ENCODE results near the gene GDPD4. TPM values are rescaled to one million over a fixed set of nuclear protein-coding genes. Genes with fewer than 3 reads are reported as not detected.

GDPD4 gene
- total RNA-seq, 1 experiment from 2014 or later: not detected

- POLR2A ChIA-PET: no interaction called here
These were observed 18.4 kb downstream of the GDPD4 start for GRCh38 chr11:77283101-77283500.

More at GRCh38 chr11:77283101-77283500, 18.4 kb downstream of the GDPD4 start:
- no peaks in the 10 kb centered on the region for H3K9me2 ChIP-seq (ENCODE audit: insufficient read depth)
- ChIA-PET CTCF (interaction anchor here (1.2 kb wide), 1 partner anchor 8 kb away, joined by 5 read pairs; no protein-coding TSS in a partner anchor), RAD21 (ENCODE audit: low non-redundant PET in 1 of 2, low total read pairs in 2 of 2, uncharacterized antibody in 2 of 2, unreplicated experiment in 2 of 2) (no interaction called here)
- H3K9ac ChIP-seq (ENCODE audit: low read length): no peak overlapping the region
- no peak overlapping the region for H3K27ac ChIP-seq (ENCODE audit: low read depth, low read length)
- no peaks in the 10 kb centered on the region for H3K36me3 ChIP-seq (ENCODE audit: control insufficient read depth in 1 of 2, insufficient read depth in 2 of 2, low read length in 2 of 2)
- H3K4me3 ChIP-seq (replicated peaks in 1 of 2; ENCODE audit: low read depth in 1 of 2, low read length in 2 of 2): no peak overlapping the region
- no peaks in the 10 kb centered on the region for H3K79me2 ChIP-seq (ENCODE audit: insufficient read depth, low read length)
- H3K4me1 ChIP-seq (ENCODE audit: control insufficient read depth in 1 of 2, insufficient read depth in 2 of 2, low read length in 2 of 2): peaks cover 0 to 14% of the 10 kb centered on the region in 2 experiments; a peak in 1 of 4 replicates
- H3K27me3 ChIP-seq (ENCODE audit: insufficient read depth, low read length): no peaks in the 10 kb centered on the region
- H3K4me2 ChIP-seq (ENCODE audit: low read length): no peak overlapping the region
- no peak for DNase-seq (ENCODE audit: low read depth, low spot score)
- intact Hi-C loops (cut with micrococcal nuclease): no loop called here
- H4K20me1 ChIP-seq (ENCODE audit: insufficient read depth): no peaks in the 10 kb centered on the region
- no peak for ATAC-seq
- H3K9me3 ChIP-seq (ENCODE audit: control insufficient read depth in 1 of 2, insufficient read depth in 1 of 2, low read depth in 1 of 2, low read length in 2 of 2): no peaks in the 10 kb centered on the region
- no TSS peak for BruUV-seq (replicated peaks)
- TF ChIP-seq POLR2A (IDR thresholded peaks at IDR 0.05; ENCODE audit: borderline replicate concordance, extremely low read depth, insufficient read depth, insufficient read length) (no peak), ELF1 (IDR thresholded peaks at IDR 0.05; ENCODE audit: borderline replicate concordance, low read depth) (no peak), CTCF (IDR thresholded peaks at IDR 0.05 in 2 of 3, conservative IDR thresholded peaks at IDR 0.05 in 1 of 3; ENCODE audit: borderline replicate concordance in 1 of 3, insufficient read depth in 1 of 3, low read depth in 2 of 3, low read length in 2 of 3) (no peak)
- no peak overlapping the region for H2AFZ ChIP-seq (ENCODE audit: low read depth, low read length, poor library complexity, severe bottlenecking)
